ENCODE results near the gene TACR3. TPM values are rescaled to one million over a fixed set of nuclear protein-coding genes. Genes with fewer than 3 reads are reported as not detected.

The TACR3 gene
- total and polyA plus RNA-seq, 2 donors (not counting 3 experiments of a cell fraction or from before 2014, with no cell fraction given), result not detected

DNA sequence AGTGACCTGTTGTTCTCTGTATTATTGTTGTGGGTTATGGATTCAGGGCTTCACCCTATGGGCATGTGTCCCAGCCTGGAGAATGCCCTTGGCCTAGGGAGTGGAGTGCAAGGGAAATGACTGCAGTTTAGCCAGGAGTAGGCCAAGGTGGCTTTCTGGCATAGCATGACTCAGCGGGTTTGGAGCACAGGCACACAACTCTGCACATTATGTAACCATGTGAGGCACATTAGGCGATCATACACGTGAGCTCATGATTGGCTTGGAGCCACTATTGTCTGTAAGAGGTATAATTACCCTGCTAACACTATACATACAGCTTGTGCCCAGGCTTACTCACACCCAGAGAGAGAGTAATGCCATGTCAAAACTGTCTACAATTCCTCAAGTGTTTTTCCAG is 35.1 kb upstream of the TACR3 start:
- no TSS peak for BruUV-seq (replicated peaks)
- TF ChIP-seq JUN (IDR thresholded peaks at IDR 0.05; ENCODE audit: borderline replicate concordance, insufficient read depth, insufficient read length, low read depth), result peak; percentile 87
- TF ChIP-seq, protein P1, sequence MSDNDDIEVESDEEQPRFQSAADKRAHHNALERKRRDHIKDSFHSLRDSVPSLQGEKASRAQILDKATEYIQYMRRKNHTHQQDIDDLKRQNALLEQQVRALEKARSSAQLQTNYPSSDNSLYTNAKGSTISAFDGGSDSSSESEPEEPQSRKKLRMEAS (IDR thresholded peaks at IDR 0.05; ENCODE audit: insufficient read depth, insufficient read length), result peak; percentile 73
- peak; percentile 31 for TF ChIP-seq POLR2AphosphoS5 (IDR thresholded peaks at IDR 0.05; ENCODE audit: insufficient read depth, low read depth, low read length)
- TF ChIP-seq, protein P2, sequence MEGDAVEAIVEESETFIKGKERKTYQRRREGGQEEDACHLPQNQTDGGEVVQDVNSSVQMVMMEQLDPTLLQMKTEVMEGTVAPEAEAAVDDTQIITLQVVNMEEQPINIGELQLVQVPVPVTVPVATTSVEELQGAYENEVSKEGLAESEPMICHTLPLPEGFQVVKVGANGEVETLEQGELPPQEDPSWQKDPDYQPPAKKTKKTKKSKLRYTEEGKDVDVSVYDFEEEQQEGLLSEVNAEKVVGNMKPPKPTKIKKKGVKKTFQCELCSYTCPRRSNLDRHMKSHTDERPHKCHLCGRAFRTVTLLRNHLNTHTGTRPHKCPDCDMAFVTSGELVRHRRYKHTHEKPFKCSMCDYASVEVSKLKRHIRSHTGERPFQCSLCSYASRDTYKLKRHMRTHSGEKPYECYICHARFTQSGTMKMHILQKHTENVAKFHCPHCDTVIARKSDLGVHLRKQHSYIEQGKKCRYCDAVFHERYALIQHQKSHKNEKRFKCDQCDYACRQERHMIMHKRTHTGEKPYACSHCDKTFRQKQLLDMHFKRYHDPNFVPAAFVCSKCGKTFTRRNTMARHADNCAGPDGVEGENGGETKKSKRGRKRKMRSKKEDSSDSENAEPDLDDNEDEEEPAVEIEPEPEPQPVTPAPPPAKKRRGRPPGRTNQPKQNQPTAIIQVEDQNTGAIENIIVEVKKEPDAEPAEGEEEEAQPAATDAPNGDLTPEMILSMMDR (IDR thresholded peaks at IDR 0.05; ENCODE audit: extremely low read depth in 1 of 2, insufficient read depth in 1 of 2, low read depth in 1 of 2, low read length in 2 of 2), result no peak
- TF ChIP-seq MYC (IDR thresholded peaks at IDR 0.05; ENCODE audit: low read depth, low read length), result peak; percentile 45
- H3K9me1 ChIP-seq (replicated peaks; ENCODE audit: control insufficient read depth, extremely low read depth, insufficient read depth, low read length), result no peaks in the 10 kb centered on the region
- no peaks in the 10 kb centered on the region for H3K9me3 ChIP-seq (replicated peaks; ENCODE audit: control insufficient read depth, insufficient read depth, low read length)
- FAIRE-seq, result peak; percentile 96
- peak overlapping the region; percentile 14 for H2AFZ ChIP-seq (ENCODE audit: low read depth, low read length)
- DNase-seq (ENCODE audit: low read depth, low spot score), result peak; percentile 87
- no peaks in the 10 kb centered on the region for H3K36me3 ChIP-seq (ENCODE audit: control insufficient read depth in 2 of 2, extremely low read depth in 1 of 2, insufficient read depth in 2 of 2, low read length in 2 of 2)
- H3K4me1 ChIP-seq (ENCODE audit: control insufficient read depth, extremely low read depth, insufficient read depth, low read length), result peaks cover 9% of the 10 kb centered on the region
- intact Hi-C loops (cut with micrococcal nuclease), result loop anchor here (2.0 kb wide), 1 partner anchor 162 kb away; no protein-coding TSS in a partner anchor
- H3K4me2 ChIP-seq (ENCODE audit: insufficient read depth, low read length), result no peak overlapping the region
- H4K20me1 ChIP-seq (replicated peaks; ENCODE audit: control insufficient read depth, extremely low read depth, insufficient read depth, low read length), result no peaks in the 10 kb centered on the region
- no peaks in the 10 kb centered on the region for H3K27me3 ChIP-seq (ENCODE audit: control insufficient read depth in 2 of 2, insufficient read depth in 2 of 2, low read length in 2 of 2)
- no peaks in the 10 kb centered on the region for H3K79me2 ChIP-seq (ENCODE audit: control insufficient read depth, insufficient read depth, low read length)
- H3K4me3 ChIP-seq (replicated peaks in 1 of 3; ENCODE audit: insufficient read depth in 1 of 3, low read depth in 1 of 3, low read length in 3 of 3), result no peak overlapping the region
- ChIA-PET POLR2A (no interaction called here), CTCF (interaction anchor here (1.0 to 1.1 kb wide), 2 partner anchors 29 to 31 kb away, joined by 3 read pairs; no protein-coding TSS in a partner anchor)
- H3K27ac ChIP-seq (ENCODE audit: insufficient read depth, low read depth, low read length), result peak overlapping the region; percentile 52
- no peak overlapping the region for H3K9ac ChIP-seq (replicated peaks; ENCODE audit: extremely low read depth, insufficient read depth, low read length)
- dilution Hi-C loops (cut with MboI; ENCODE audit: extremely low pct_ligation_motif_present, low sequenced_read_pairs), result no loop called here
